Activated naive CD8-positive, alpha-beta T cell treated with anti-CD3 and anti-CD28 coated beads for 36 hours (primary cell): ENCODE results near the gene CALML6. TPM values are rescaled to one million over a fixed set of nuclear protein-coding genes. Genes with fewer than 3 reads are reported as not detected.
A peak's percentile ranks its signal among the peaks of the same experiment; 100 is the strongest.

Experiments
- DNase-seq: peaks from one replicate; pipeline ENCODE4 v3.0.0; 2021
- H3K27ac Mint-ChIP-seq: one replicate; pipeline ENCODE4 v1.8.0; 2022; ENCODE audit warnings: mild to moderate bottlenecking, moderate library complexity, mixed read lengths
- H3K27me3 Mint-ChIP-seq: one replicate; pipeline ENCODE4 v1.8.0; 2022; ENCODE audit warnings: mild to moderate bottlenecking, mixed read lengths
- H3K36me3 Mint-ChIP-seq: one replicate; pipeline ENCODE4 v1.8.0; 2021; ENCODE audit warnings: mild to moderate bottlenecking, mixed read lengths
- H3K4me1 Mint-ChIP-seq: one replicate; pipeline ENCODE4 v1.8.0; 2021; ENCODE audit warnings: mixed read lengths
- H3K4me3 Mint-ChIP-seq: one replicate; pipeline ENCODE4 v1.8.0; 2022; ENCODE audit warnings: mild to moderate bottlenecking, moderate library complexity, mixed read lengths
- H3K9me3 Mint-ChIP-seq: one replicate; pipeline ENCODE4 v1.8.0; 2022; ENCODE audit warnings: mixed read lengths
- total RNA-seq, 2 experiments: library from RNA; stranded (reverse); gene quantifications; one replicate each; pipeline ENCODE4 v1.2.3, GENCODE V29; 2021

CALML6 gene
- total RNA-seq, 2 experiments from 2014 or later: 0.87 to 0.98 TPM

DNA sequence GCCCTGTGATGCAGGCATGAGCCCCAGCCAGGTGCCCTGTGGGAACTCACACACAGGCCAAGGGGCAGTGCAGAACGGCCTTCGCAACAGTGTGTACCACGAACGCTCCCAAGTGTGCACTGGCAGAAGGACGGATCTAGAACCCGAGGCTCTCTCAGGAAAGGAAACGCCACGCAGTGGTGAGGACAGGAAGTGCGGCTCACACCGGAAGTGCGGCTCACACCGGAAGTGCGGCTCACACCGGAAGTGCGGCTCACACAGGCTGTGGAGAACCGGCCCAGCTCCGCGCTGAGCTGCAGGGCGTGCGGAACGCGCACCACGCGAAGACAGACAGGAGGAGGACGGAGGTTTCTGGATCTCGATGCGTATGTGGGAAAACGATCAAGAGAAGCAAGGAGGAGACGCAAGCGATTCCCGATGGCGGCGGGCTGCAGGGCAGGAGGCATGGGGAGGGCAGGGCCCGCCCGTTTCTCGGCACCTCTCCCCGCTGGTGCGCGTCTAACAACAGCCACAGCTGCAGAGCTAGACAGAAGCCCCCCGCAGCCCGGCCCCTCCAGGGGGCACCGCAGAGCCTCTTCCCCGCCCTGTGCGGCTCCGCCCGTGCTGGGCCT, 39.9 kb downstream of the CALML6 start:
- Mint-ChIP-seq H3K27ac (peak overlapping the region; percentile 67), H3K36me3 (peaks cover 2% of the 10 kb centered on the region), H3K27me3 (peaks cover 32% of the 10 kb centered on the region), H3K9me3 (peaks cover 4% of the 10 kb centered on the region), H3K4me1 (peaks cover 5% of the 10 kb centered on the region), H3K4me3 (no peak overlapping the region)
- no peak for DNase-seq

DNA sequence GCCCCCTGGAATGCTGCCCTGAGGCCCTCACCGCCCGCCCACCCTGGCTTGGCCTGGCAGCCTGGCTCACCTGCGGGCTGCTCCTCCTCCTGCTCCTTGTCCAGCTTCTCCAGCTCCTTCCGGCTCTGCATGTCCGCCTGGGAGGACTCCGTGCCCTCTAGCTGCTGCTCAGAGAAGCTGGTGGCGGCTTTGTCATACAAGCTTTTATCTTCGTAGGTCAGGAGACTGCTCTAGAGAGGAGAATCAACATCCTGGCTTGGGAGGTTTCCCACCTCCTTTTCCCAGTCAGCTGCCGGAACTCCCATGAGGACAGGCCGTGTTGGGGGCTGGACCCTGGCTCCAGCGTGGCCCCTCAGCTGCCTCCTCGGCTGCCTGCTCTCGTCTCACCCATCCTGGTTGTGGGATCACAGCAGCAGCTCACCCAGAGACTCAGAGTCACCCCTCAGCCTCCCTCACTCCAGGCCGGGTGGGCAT, 40.6 kb downstream of the CALML6 start:
- DNase-seq: no peak
- peaks cover 2% of the 10 kb centered on the region for H3K36me3 Mint-ChIP-seq
- H3K27me3 Mint-ChIP-seq: peaks cover 38% of the 10 kb centered on the region
- H3K4me1 Mint-ChIP-seq: peaks cover 7% of the 10 kb centered on the region
- no peak overlapping the region for H3K27ac Mint-ChIP-seq
- H3K9me3 Mint-ChIP-seq: peaks cover 4% of the 10 kb centered on the region
- no peak overlapping the region for H3K4me3 Mint-ChIP-seq

DNA sequence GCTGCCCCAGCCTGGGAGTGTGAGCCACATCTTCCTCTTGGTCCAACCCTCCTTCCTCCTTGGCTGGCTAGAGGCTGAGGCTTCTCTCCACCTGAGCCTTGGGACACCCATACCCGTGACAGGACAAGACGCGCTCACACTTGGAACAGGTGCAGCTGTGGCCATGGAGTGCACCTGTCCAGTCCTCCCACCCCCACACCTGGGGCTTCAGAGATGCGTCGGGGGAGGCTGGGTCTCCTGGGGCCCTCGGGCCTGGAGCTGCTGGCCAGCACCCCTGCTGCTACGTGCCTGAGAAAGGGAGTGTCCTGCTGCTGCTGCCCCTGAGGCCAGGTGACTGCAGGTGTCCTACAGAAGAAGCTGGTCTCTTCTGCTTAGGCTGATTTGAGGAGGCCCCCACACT, 41.0 kb downstream of the CALML6 start:
- H3K27ac Mint-ChIP-seq: no peak overlapping the region
- H3K36me3 Mint-ChIP-seq: peaks cover 2% of the 10 kb centered on the region
- H3K9me3 Mint-ChIP-seq: peaks cover 1% of the 10 kb centered on the region
- peaks cover 7% of the 10 kb centered on the region for H3K4me1 Mint-ChIP-seq
- DNase-seq: no peak
- no peak overlapping the region for H3K4me3 Mint-ChIP-seq
- H3K27me3 Mint-ChIP-seq: peaks cover 42% of the 10 kb centered on the region

DNA sequence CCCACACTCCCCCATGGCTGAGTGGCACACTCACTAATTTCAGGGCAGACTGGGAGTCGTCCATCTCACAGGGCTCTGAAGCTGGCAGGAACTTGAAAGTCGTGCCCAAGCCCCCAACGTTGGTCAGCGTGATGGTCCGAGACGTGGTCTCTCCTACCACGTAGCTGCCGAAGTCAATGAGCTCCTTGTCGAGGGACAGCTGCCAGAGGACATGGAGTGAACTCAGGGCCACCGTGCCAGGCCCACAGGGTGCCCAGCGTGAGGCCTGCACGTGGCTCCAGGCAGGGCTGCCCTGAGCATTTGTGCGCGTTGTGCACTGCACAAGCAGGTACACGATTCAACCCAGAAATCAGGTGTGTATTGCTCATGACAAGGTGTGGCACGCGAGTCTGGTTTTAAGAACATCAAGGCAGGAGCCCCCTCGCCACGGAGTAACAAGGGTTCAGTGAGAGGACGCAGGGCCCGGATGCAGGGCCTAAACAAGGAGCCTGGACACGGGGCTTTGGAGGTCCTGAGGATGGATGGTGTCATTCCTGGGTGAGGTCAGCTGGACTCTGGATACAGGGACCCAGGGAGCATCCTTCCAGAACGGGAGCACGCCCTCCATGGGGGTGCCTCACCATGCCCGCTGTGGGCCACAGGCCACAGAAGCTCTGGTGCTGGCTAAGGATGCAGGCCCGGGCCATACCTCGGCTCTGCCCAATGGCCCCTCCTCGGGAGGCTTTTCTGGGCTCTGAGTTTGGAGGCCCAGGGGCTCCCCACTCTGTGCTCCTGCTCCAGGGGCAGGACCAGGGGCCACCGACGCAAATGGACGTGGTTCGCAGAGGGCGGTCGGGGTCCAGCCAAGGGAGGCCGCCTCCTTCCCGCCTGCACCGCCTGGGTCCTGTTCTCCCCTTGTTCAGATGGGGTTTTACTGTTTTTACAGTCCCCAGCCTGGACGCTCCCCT, 41.8 kb downstream of the CALML6 start:
- Mint-ChIP-seq H3K9me3 (peaks cover 1% of the 10 kb centered on the region), H3K4me1 (peaks cover 7% of the 10 kb centered on the region), H3K4me3 (no peak overlapping the region), H3K27me3 (peaks cover 44% of the 10 kb centered on the region), H3K36me3 (peaks cover 2% of the 10 kb centered on the region), H3K27ac (no peak overlapping the region)
- DNase-seq: no peak

DNA sequence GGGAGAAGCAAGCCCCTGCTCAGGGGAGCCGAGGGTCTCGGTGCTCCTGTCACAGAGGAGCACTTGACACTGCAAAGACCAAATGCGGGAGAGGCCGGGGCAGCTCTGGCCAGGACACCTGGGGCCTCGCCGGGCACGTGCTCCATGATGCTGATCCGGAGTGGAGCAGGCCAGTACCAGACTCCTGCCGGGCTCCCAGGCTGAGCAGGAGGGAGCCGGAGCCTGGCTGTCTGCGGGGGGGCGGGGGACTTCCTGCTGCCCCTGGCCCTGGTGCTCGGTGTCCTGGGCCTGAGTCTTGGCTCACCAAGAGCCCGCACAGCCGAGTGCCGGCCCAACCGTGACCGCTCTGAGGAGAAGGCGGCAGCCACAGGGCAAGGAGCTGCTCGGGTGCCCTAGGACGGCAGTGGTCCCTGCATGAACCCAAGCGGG, 42.5 kb downstream of the CALML6 start:
- DNase-seq: no peak
- Mint-ChIP-seq H3K9me3 (peaks cover 1% of the 10 kb centered on the region), H3K4me3 (no peak overlapping the region)

DNA sequence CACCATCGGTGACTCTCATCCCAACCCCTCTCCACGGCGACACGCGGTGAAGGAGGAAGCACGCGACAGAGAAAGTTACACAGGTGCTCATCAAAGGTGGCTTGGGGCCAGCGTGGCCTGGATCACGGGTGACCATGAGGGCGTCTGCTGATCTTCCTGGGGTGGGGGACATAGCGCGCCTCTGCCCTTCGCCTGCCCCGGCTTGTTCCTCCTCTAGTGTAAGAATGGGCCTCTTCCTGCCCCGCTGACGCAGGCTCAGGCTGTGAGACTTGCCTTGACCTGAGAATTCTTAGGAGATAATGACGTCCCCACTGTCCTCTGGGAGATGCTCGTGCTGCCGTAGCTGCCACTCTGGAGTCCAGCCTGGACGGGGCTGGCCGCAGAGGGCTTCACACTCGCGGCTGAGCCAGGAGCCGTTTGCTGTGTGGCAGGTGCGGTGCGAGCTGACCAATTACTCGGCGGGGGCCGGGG, 43.0 kb downstream of the CALML6 start:
- peaks cover 43% of the 10 kb centered on the region for H3K27me3 Mint-ChIP-seq

More for the DNA sequence above, 42.5 kb downstream of the CALML6 start:
- Mint-ChIP-seq H3K36me3 (peaks cover 2% of the 10 kb centered on the region), H3K4me1 (peaks cover 7% of the 10 kb centered on the region), H3K27me3 (peaks cover 43% of the 10 kb centered on the region), H3K27ac (no peak overlapping the region)

DNA sequence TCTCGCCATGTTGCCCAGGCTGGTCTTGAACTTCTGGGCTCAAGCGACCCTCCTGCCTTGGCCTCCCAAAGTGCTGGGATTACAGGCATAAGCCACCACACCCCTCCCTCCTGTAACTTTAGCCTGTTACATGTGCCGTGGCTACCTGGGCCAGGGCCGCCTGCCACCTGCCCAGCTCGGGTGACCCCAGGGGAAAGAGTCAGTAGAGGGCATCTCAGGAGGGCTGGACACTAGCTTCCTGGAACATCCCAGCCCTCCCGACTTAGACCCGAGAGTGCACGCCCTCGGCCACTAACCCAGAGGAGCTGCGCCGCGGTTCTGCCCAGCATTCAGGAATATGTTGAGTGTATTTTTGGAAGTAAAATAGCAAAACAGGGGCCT, 44.4 kb downstream of the CALML6 start:
- Mint-ChIP-seq H3K36me3 (peaks cover 2% of the 10 kb centered on the region), H3K9me3 (peaks cover 1% of the 10 kb centered on the region), H3K27ac (no peak overlapping the region), H3K4me3 (no peak overlapping the region), H3K27me3 (peaks cover 43% of the 10 kb centered on the region), H3K4me1 (peaks cover 7% of the 10 kb centered on the region)
- no peak for DNase-seq

More for the DNA sequence above, 43.0 kb downstream of the CALML6 start:
- Mint-ChIP-seq H3K4me3 (no peak overlapping the region), H3K9me3 (peaks cover 1% of the 10 kb centered on the region), H3K27ac (no peak overlapping the region), H3K36me3 (peaks cover 2% of the 10 kb centered on the region), H3K4me1 (peaks cover 7% of the 10 kb centered on the region)
- DNase-seq: no peak

DNA sequence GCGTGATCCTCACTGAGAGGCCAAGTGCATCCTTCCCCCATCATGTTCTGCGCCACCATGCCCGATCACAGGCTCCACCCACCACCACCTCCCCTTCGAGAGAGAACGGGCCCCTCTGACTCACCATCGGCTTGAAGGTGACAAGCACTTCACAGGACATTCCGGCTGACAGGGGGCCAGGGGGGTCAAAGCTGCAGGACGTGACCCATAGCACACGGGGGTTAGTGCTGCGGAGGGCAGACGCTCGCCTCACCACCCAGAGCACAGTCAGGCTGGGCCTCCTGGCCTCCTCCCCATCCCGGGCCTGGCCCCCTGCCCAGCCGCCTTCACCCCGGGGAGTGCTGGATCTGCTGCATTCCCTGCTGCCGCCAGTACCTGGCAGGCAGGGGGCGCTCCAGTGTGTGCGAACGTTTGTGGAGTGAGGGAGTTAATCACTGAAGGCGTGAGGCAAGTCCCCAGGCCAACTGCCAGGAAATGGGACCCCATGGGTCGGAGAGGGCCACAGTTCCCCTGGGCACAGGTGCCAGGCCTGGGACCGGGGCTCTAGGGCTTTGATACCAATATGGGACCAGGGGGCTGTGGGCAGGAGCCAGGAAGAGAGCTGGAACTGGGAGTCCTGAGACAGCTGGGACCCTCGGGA, 44.9 kb downstream of the CALML6 start:
- H3K4me3 Mint-ChIP-seq: peak overlapping the region; percentile 37

DNA sequence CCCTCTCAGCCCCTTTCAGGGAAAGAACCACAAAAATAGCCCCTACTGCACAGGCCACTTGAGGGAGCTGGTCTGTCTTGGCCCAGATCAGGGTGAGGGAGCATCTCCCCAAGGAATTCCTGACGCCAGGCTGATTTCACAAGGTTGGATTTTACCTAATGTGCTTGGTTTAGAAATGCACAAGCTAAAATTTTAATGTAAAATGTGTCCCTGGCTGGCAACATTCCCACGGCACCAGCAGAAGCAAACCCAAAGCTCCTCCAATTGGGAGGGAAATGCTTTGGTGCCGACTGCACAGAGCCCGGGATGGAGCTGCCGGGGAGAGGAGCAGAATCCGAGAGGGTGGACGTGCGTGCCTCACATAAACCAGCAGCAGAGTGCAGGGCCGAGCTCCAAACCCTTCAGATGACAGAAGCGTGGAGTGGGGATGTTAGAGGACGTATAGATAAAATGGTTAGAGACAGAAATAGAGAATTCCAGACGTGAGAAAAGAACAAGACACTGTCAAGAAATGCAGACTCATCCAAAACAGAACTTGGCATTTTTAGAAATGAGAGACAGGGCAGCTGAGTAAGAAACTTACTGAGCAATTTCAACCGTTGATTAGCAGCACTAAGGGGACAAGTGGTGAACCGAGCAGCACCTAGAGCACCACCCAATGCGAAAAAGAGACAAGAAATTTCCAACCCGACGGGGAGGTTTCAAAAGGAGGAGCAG, 45.6 kb downstream of the CALML6 start:
- Mint-ChIP-seq H3K27me3 (peaks cover 43% of the 10 kb centered on the region), H3K27ac (no peak overlapping the region), H3K4me1 (peaks cover 7% of the 10 kb centered on the region), H3K4me3 (no peak overlapping the region), H3K36me3 (no peaks in the 10 kb centered on the region), H3K9me3 (no peaks in the 10 kb centered on the region)
- no peak for DNase-seq

More for the DNA sequence above, 44.9 kb downstream of the CALML6 start:
- Mint-ChIP-seq H3K27ac (no peak overlapping the region), H3K36me3 (peaks cover under 1% of the 10 kb centered on the region), H3K9me3 (peaks cover under 1% of the 10 kb centered on the region), H3K27me3 (peaks cover 43% of the 10 kb centered on the region), H3K4me1 (peaks cover 7% of the 10 kb centered on the region)
- DNase-seq: peak; percentile 85

DNA sequence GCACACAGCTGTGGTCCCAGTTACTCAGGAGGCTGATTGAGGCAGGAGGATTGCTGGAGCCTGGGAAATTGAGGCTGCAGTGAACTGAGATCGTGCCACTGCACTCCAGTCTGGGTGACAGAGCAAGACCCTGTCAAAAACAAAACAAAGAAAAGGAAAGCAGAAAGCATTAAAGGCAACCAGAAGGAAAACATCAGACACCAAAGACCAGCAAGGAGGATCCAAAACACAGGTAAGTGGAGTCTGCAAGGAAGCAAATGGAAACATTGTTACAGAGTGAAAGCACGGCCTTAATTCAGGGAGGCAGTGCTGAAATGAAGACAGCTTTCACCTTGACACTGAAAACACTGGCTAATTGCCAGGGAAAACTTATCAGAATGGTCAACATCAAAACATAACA, 47.7 kb downstream of the CALML6 start:
- H3K4me3 Mint-ChIP-seq: no peak overlapping the region
- peaks cover 7% of the 10 kb centered on the region for H3K4me1 Mint-ChIP-seq
- no peaks in the 10 kb centered on the region for H3K9me3 Mint-ChIP-seq
- H3K27me3 Mint-ChIP-seq: peaks cover 49% of the 10 kb centered on the region
- no peak overlapping the region for H3K27ac Mint-ChIP-seq
- no peak for DNase-seq
- H3K36me3 Mint-ChIP-seq: no peaks in the 10 kb centered on the region

DNA sequence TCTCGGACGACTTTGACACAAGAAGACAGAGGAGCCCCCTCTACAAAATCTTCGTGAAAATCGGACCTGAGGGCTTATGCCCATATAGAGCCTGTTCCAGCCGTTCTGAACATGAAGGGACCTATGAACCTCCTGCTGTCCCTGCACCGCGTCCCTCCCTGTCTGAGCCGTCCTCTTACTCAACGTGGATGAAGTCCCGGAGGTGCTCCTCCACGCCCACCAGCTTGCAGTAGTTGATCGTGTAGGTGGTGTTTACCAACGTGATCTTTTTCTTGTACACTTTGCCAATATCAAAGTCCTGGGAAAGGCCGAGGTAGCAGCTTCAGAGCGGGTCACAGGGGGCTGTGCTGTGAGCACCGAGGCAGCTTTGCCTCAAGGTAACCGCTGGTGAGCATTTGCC, 48.5 kb downstream of the CALML6 start:
- Mint-ChIP-seq H3K36me3 (no peaks in the 10 kb centered on the region), H3K4me1 (peaks cover 7% of the 10 kb centered on the region), H3K9me3 (no peaks in the 10 kb centered on the region), H3K4me3 (no peak overlapping the region), H3K27me3 (peaks cover 44% of the 10 kb centered on the region), H3K27ac (no peak overlapping the region)
- DNase-seq: no peak

DNA sequence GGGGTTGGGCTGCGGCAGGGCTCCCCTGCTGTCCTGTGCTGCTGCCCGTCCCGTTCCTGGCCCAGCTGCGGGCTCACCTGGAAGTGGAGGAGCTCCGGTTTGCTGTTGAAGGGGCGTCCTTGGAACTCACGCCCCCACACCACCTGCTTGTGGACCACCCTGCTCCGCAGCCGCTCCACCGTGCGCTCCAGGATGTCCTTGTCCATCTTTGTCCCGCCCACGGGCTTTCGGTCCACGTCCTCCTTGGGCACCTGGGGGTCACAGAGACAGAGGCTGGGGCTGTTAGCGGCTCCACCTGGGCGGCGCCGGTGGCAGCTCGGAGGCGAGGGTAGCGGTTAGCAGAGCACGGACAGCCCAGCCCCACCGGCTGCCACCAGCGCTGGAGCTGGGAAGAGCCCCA, 49.8 kb downstream of the CALML6 start:
- H3K36me3 Mint-ChIP-seq: no peaks in the 10 kb centered on the region
- H3K27ac Mint-ChIP-seq: no peak overlapping the region
- H3K27me3 Mint-ChIP-seq: peaks cover 32% of the 10 kb centered on the region
- peaks cover 2% of the 10 kb centered on the region for H3K4me1 Mint-ChIP-seq
- no peak for DNase-seq
- no peak overlapping the region for H3K4me3 Mint-ChIP-seq
- no peaks in the 10 kb centered on the region for H3K9me3 Mint-ChIP-seq

DNA sequence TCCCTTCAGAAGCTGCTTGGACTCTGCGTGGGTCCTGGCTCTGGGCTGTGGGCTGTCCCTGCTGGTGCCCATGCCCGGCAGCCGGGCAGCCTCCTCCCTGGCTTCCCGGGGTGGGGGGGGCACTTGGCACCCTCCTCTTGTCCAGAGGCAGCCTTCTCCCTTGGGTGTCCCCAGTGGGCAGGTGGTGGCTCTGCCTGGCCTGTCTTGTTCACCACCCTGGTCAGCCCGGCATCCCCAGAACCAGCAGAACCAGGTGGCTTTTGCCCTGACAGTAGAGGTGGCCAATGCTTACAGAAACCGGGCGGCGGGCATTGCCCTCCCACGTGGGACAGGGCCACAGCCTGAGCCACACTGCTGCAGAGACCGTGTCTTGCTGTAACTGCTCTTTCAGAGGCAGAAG, 50.5 kb downstream of the CALML6 start:
- Mint-ChIP-seq H3K36me3 (no peaks in the 10 kb centered on the region), H3K27ac (no peak overlapping the region), H3K4me1 (no peaks in the 10 kb centered on the region), H3K9me3 (no peaks in the 10 kb centered on the region), H3K4me3 (no peak overlapping the region), H3K27me3 (peaks cover 26% of the 10 kb centered on the region)
- no peak for DNase-seq

DNA sequence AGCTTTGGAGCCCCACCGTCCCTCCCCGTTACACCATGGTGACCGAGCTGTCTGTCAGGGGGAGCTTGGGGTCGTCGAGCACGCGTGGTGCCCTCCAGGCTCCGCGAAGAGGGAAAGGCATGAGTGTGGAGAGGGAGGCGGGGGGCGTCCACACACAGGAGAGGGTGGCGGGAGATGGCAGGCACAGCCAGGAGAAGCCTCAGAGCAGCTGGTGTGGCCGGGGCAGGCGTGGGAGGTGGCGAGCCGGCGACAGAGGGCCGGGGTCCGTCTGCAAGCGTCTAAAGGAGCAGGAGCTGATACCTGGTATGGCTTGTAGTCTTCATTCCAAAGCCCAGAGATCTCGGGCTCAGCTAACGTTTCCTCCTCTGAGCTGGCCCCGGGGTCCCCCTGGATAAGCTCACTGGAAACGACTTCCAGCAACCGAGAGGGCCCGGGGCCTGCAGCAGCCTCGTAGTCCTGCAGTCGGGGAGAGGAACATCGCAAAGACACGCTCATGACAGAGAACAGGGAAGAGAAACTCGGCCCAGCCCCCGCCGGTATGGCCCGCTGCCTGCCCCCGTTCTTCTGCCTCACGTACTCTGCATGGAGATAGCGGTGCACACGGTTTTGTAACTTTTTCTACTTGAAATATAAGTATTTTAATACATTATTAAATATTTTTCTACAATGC, 51.1 kb downstream of the CALML6 start:
- no peak overlapping the region for H3K4me3 Mint-ChIP-seq
- H3K4me1 Mint-ChIP-seq: no peaks in the 10 kb centered on the region
- H3K36me3 Mint-ChIP-seq: no peaks in the 10 kb centered on the region
- H3K27me3 Mint-ChIP-seq: peaks cover 19% of the 10 kb centered on the region
- H3K9me3 Mint-ChIP-seq: no peaks in the 10 kb centered on the region
- no peak overlapping the region for H3K27ac Mint-ChIP-seq
- DNase-seq: no peak
